Epithelial cell of esophagus (primary cell): ENCODE measurements around the gene PPP1R9A.

Experiments
- DNase-seq: peaks from one replicate; pipeline ENCODE4 v3.0.0; 2010; ENCODE audit warnings: low read depth
- H3K4me3 ChIP-seq: 2 replicates; pipeline ENCODE4 v1.5.1; 2011; ENCODE audit warnings: mild to moderate bottlenecking, low read length, control low read depth
- CTCF ChIP-seq: IDR thresholded peaks from 2 replicates; pipeline ENCODE4 v1.5.1; 2011; ENCODE audit warnings: low read depth, mild to moderate bottlenecking, low read length, control low read depth, inconsistent platforms; ENCODE audit not compliant: insufficient read depth; ENCODE audit errors: missing control alignments

PPP1R9A gene

GRCh38 chr7:95296456-95296855 is 389.1 kb downstream of the PPP1R9A start:
- TF ChIP-seq CTCF, result no peak
- H3K4me3 ChIP-seq, result no peak overlapping the region
- no peak for DNase-seq

- no peak for TF ChIP-seq CTCF
- DNase-seq, result no peak
- H3K4me3 ChIP-seq, result no peak overlapping the region
Measured at GRCh38 chr7:95297041-95297440, 389.6 kb downstream of the PPP1R9A start.

GRCh38 chr7:95298091-95298490 is 390.7 kb downstream of the PPP1R9A start:
- TF ChIP-seq CTCF, result no peak
- H3K4me3 ChIP-seq, result no peak overlapping the region
- DNase-seq, result no peak

- DNase-seq, result peak; percentile 4
- TF ChIP-seq CTCF, result no peak
- no peak overlapping the region for H3K4me3 ChIP-seq
Measured at GRCh38 chr7:95303013-95303905, 395.9 kb downstream of the PPP1R9A start.

GRCh38 chr7:95304990-95305389 is 397.6 kb downstream of the PPP1R9A start:
- TF ChIP-seq CTCF, result no peak
- DNase-seq, result no peak

GRCh38 chr7:95309951-95310350 is 402.6 kb downstream of the PPP1R9A start:
- TF ChIP-seq CTCF, result no peak
- no peak overlapping the region for H3K4me3 ChIP-seq
- DNase-seq, result no peak

More at GRCh38 chr7:95304990-95305389, 397.6 kb downstream of the PPP1R9A start:
- H3K4me3 ChIP-seq, result no peak overlapping the region

GRCh38 chr7:95311389-95311788 is 404.0 kb downstream of the PPP1R9A start:
- no peak for DNase-seq
- no peak for TF ChIP-seq CTCF
- H3K4me3 ChIP-seq, result no peak overlapping the region
